Head of caudate nucleus (tissue), 42 donors: ENCODE results near the gene NTN5.
"Not testable (repeated sequence)": the region's sequence is repeated elsewhere in the genome, so short reads cannot be mapped to it uniquely, and the experiment has no call there.

Experiments
- DNase-seq, 42 donors: peaks; one replicate each; pipeline versions ENCODE4 v3.0.0 to v3.0.0-alpha.2; 2020 to 2021; ENCODE audit warnings: mixed read lengths in 7 of 42
- intact Hi-C: fragments of 100-400 bp; cut with DNase I; formaldehyde crosslinking; loops from one replicate; pipeline ENCODE4 v1.15.0; 2022

The NTN5 gene

GRCh38 chr19:48635966-48636858, 36.6 kb downstream of the NTN5 start:
- DNase-seq = peak in 36 of 42 donors; percentile 41 to 80 (median 66)
- intact Hi-C loops = no loop called here

GRCh38 chr19:48635263-48635965, 37.4 kb downstream of the NTN5 start:
- intact Hi-C loops = no loop called here

GRCh38 chr19:48634424-48635262, 38.2 kb downstream of the NTN5 start:
- intact Hi-C loops = no loop called here

More at GRCh38 chr19:48635263-48635965, 37.4 kb downstream of the NTN5 start:
- DNase-seq = peak in 35 of 42 donors; percentile 53 to 86 (median 72)

GRCh38 chr19:48634036-48634342, 38.8 kb downstream of the NTN5 start:
- no peak for DNase-seq
- intact Hi-C loops = no loop called here

More at GRCh38 chr19:48634424-48635262, 38.2 kb downstream of the NTN5 start:
- DNase-seq = peak; percentile 90 to 98 (median 95)

GRCh38 chr19:48633148-48634035, 39.4 kb downstream of the NTN5 start:
- intact Hi-C loops = no loop called here
- no peak for DNase-seq

GRCh38 chr19:48632692-48633147, 40.1 kb downstream of the NTN5 start:
- intact Hi-C loops = no loop called here
- no peak for DNase-seq

GRCh38 chr19:48632286-48632685, 40.5 kb downstream of the NTN5 start:
- intact Hi-C loops, DNase-seq: not testable (repeated sequence)

GRCh38 chr19:48631225-48631624, 41.6 kb downstream of the NTN5 start:
- intact Hi-C loops = no loop called here
- no peak for DNase-seq

- intact Hi-C loops = no loop called here
- DNase-seq = peak in 8 of 42 donors; percentile 29 to 56 (median 47)
Measured at GRCh38 chr19:48630296-48631063, 42.3 kb downstream of the NTN5 start.

- intact Hi-C loops = no loop called here
- peak in 40 of 42 donors; percentile 44 to 84 (median 66) for DNase-seq
Measured at GRCh38 chr19:48629599-48630295, 43.1 kb downstream of the NTN5 start.

- intact Hi-C loops = no loop called here
- no peak for DNase-seq
Measured at GRCh38 chr19:48629297-48629598, 43.6 kb downstream of the NTN5 start.

GRCh38 chr19:48628486-48629296, 44.1 kb downstream of the NTN5 start:
- intact Hi-C loops = no loop called here
- no peak for DNase-seq

GRCh38 chr19:48627865-48628314, 44.9 kb downstream of the NTN5 start:
- intact Hi-C loops = no loop called here
- DNase-seq = no peak

- intact Hi-C loops = no loop called here
- DNase-seq = no peak
Measured at GRCh38 chr19:48627201-48627864, 45.5 kb downstream of the NTN5 start.

- intact Hi-C loops = no loop called here
Measured at GRCh38 chr19:48625891-48626327, 46.9 kb downstream of the NTN5 start.

More at GRCh38 chr19:48625891-48626327, 46.9 kb downstream of the NTN5 start:
- DNase-seq = no peak
